Loucy (cell line): ENCODE measurements around the gene SYDE2.

Source experiments
- EZH2phosphoT487 ChIP-seq: fragments of 200-600 bp; IDR thresholded peaks from 2 replicates; pipeline ENCODE4 v1.6.1; 2018; ENCODE audit warnings: antibody characterized with exemption, mild to moderate bottlenecking, moderate library complexity, borderline replicate concordance
- TF ChIP-seq, protein P1 (sequence below): fragments of 200-600 bp; sonication (generic); conservative IDR thresholded peaks from 2 replicates; pipeline ENCODE4 v1.5.1; 2014; ENCODE audit warnings: mild to moderate bottlenecking, antibody characterized with exemption, low read length

DNA sequence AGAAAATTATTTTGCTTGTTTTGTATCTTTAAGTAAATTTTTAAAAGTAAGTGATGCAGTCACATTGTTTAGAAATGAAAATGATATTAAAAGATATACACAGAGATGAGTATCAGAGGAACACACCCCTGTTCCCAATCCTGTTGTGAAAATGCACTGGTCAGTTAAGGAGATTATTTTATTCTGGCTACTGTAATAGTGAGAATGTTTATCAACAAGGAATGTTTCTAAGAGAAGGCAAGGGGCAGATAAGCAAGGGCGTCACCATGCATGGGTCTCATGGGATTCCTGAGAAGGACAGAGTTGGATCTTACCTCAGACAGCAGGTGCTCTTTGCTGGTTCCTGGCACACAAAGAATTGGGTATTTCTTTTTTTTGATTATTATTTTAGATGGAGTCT lies 36.8 kb upstream of the SYDE2 start:
- TF ChIP-seq, protein P1, sequence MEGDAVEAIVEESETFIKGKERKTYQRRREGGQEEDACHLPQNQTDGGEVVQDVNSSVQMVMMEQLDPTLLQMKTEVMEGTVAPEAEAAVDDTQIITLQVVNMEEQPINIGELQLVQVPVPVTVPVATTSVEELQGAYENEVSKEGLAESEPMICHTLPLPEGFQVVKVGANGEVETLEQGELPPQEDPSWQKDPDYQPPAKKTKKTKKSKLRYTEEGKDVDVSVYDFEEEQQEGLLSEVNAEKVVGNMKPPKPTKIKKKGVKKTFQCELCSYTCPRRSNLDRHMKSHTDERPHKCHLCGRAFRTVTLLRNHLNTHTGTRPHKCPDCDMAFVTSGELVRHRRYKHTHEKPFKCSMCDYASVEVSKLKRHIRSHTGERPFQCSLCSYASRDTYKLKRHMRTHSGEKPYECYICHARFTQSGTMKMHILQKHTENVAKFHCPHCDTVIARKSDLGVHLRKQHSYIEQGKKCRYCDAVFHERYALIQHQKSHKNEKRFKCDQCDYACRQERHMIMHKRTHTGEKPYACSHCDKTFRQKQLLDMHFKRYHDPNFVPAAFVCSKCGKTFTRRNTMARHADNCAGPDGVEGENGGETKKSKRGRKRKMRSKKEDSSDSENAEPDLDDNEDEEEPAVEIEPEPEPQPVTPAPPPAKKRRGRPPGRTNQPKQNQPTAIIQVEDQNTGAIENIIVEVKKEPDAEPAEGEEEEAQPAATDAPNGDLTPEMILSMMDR, result no peak
- no peak for TF ChIP-seq EZH2phosphoT487
